ENCODE data around the gene GRM8.

DNA sequence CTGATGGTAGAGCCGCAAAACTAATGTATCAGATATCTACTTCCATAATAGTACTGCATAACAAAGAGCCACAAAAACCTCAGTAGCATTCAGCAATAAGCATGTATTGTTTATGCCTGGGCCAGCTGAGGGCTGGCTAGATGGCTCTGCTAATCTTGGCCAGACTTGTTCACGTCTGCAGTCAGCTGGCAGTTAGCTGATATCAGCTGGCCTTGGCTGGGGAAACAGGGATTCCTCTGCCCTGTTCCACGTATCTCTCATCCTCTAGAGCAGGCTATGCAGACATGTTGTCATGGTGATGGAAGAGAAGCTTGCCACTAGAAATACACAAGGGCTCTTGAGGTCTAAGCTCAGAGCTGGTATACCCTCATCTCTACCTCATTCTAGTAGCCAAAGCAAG is 62.9 kb downstream of the GRM8 start:
- TF ChIP-seq ZFP36 (IDR thresholded peaks at IDR 0.05; ENCODE audit: borderline replicate concordance, partially characterized antibody) = no peak
- TF ChIP-seq MYC (IDR thresholded peaks at IDR 0.05; ENCODE audit: borderline replicate concordance, low read length) = no peak
- no peak for TF ChIP-seq CBX8 (IDR thresholded peaks at IDR 0.05)
- TF ChIP-seq, protein P1, sequence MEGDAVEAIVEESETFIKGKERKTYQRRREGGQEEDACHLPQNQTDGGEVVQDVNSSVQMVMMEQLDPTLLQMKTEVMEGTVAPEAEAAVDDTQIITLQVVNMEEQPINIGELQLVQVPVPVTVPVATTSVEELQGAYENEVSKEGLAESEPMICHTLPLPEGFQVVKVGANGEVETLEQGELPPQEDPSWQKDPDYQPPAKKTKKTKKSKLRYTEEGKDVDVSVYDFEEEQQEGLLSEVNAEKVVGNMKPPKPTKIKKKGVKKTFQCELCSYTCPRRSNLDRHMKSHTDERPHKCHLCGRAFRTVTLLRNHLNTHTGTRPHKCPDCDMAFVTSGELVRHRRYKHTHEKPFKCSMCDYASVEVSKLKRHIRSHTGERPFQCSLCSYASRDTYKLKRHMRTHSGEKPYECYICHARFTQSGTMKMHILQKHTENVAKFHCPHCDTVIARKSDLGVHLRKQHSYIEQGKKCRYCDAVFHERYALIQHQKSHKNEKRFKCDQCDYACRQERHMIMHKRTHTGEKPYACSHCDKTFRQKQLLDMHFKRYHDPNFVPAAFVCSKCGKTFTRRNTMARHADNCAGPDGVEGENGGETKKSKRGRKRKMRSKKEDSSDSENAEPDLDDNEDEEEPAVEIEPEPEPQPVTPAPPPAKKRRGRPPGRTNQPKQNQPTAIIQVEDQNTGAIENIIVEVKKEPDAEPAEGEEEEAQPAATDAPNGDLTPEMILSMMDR (IDR thresholded peaks at IDR 0.05) = no peak
- TF ChIP-seq POLR2AphosphoS2 (conservative IDR thresholded peaks at IDR 0.05; ENCODE audit: low read length) = no peak
- TF ChIP-seq, protein P2, sequence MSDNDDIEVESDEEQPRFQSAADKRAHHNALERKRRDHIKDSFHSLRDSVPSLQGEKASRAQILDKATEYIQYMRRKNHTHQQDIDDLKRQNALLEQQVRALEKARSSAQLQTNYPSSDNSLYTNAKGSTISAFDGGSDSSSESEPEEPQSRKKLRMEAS (IDR thresholded peaks at IDR 0.05) = no peak
- no peak for TF ChIP-seq EP300 (IDR thresholded peaks at IDR 0.05)
- TF ChIP-seq, protein P3, sequence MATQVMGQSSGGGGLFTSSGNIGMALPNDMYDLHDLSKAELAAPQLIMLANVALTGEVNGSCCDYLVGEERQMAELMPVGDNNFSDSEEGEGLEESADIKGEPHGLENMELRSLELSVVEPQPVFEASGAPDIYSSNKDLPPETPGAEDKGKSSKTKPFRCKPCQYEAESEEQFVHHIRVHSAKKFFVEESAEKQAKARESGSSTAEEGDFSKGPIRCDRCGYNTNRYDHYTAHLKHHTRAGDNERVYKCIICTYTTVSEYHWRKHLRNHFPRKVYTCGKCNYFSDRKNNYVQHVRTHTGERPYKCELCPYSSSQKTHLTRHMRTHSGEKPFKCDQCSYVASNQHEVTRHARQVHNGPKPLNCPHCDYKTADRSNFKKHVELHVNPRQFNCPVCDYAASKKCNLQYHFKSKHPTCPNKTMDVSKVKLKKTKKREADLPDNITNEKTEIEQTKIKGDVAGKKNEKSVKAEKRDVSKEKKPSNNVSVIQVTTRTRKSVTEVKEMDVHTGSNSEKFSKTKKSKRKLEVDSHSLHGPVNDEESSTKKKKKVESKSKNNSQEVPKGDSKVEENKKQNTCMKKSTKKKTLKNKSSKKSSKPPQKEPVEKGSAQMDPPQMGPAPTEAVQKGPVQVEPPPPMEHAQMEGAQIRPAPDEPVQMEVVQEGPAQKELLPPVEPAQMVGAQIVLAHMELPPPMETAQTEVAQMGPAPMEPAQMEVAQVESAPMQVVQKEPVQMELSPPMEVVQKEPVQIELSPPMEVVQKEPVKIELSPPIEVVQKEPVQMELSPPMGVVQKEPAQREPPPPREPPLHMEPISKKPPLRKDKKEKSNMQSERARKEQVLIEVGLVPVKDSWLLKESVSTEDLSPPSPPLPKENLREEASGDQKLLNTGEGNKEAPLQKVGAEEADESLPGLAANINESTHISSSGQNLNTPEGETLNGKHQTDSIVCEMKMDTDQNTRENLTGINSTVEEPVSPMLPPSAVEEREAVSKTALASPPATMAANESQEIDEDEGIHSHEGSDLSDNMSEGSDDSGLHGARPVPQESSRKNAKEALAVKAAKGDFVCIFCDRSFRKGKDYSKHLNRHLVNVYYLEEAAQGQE (IDR thresholded peaks at IDR 0.05) = no peak
- TF ChIP-seq JUN (IDR thresholded peaks at IDR 0.05) = no peak
